K562 (cell line): ENCODE data around the gene CRAT. TPM values are rescaled to one million over a fixed set of nuclear protein-coding genes. Genes with fewer than 3 reads are reported as not detected.
A peak's percentile ranks its signal among the peaks of the same experiment; 100 is the strongest.

ENCODE experiments used
- CEBPB ChIP-seq: fragments of 450-650 bp; IDR thresholded peaks from 2 replicates; pipeline ENCODE4 v1.6.1; 2016; ENCODE audit warnings: missing genetic modification characterization, missing compliant biosample characterization
- ETV1 ChIP-seq: fragments of 450-650 bp; conservative IDR thresholded peaks from 2 replicates; pipeline ENCODE4 v1.6.1; 2016; ENCODE audit warnings: missing genetic modification characterization, control low read depth, low read depth, missing compliant biosample characterization
- LEF1 ChIP-seq: fragments of 450-650 bp; IDR thresholded peaks from 2 replicates; pipeline ENCODE4 v1.6.1; 2016; ENCODE audit warnings: mild to moderate bottlenecking
- MCM2 ChIP-seq: fragments of 450-650 bp; IDR thresholded peaks from 2 replicates; pipeline ENCODE4 v1.6.1; 2017; ENCODE audit warnings: low read depth, mild to moderate bottlenecking
- NR2F6 ChIP-seq: fragments of 450-650 bp; formaldehyde crosslinking; IDR thresholded peaks from 2 replicates; pipeline ENCODE4 v1.4.0; 2020; ENCODE audit warnings: mild to moderate bottlenecking
- RBM39 ChIP-seq: fragments of 200-400 bp; formaldehyde crosslinking; optimal IDR thresholded peaks from 2 replicates; pipeline ENCODE3; 2018; ENCODE audit warnings: low read depth, low read length
- SMAD1 ChIP-seq: fragments of 150-350 bp; IDR thresholded peaks from 2 replicates; pipeline ENCODE4 v1.6.1; 2014; ENCODE audit warnings: low read length, low read depth; ENCODE audit not compliant: partially characterized antibody
- SRSF3 ChIP-seq: fragments of 200-400 bp; formaldehyde crosslinking; IDR thresholded peaks from 2 replicates; pipeline ENCODE4 v1.6.1; 2016; ENCODE audit warnings: mild to moderate bottlenecking, low read length, moderate library complexity; ENCODE audit not compliant: insufficient read depth
- ZKSCAN8 ChIP-seq: fragments of 200-800 bp; sonication (Bioruptor generic); IDR thresholded peaks from 2 replicates; pipeline ENCODE4 v1.6.1; 2016; ENCODE audit warnings: missing genetic modification characterization, missing compliant biosample characterization
- ZNF263 ChIP-seq: sonication (generic); formaldehyde crosslinking; IDR thresholded peaks from 2 replicates; pipeline ENCODE4 v1.8.0; 2022; ENCODE audit warnings: mild to moderate bottlenecking, missing genetic modification reagents, borderline replicate concordance
- ZNF384 ChIP-seq: IDR thresholded peaks from 2 replicates; pipeline ENCODE4 v1.6.1; 2012; ENCODE audit warnings: low read depth, low read length, improper control_type of control experiment
- polyA plus RNA-seq, 8 experiments: library from polyadenylated mRNA; depleted of rRNA in 4 of 8; stranded (reverse) in 5 of 8; unstranded in 3 of 8; fragments of >200 nt; fragmentation: Nextera tagmentation in 2 of 8; fragmentation: Illumina TruSeq in 1 of 8; extraction: Ambion mirVana in 2 of 8; extraction: Trizol in 1 of 8; gene quantifications; 2 replicates each; pipeline versions ENCODE4 v1.2.1 to v1.2.3, GENCODE V29; 2011 to 2014; ENCODE audit warnings: inconsistent platforms in 1 of 8, missing spikeins in 1 of 8
- total RNA-seq, 7 experiments: library from RNA; depleted of rRNA in 6 of 7; stranded (reverse); fragments of >200 nt in 6 of 7; fragmentation: Illumina TruSeq in 2 of 7; extraction: Trizol in 2 of 7; gene quantifications; 2 replicates each; pipeline versions ENCODE4 v1.2.1 to v1.2.3, GENCODE V29; 2011 to 2021; ENCODE audit warnings: low replicate concordance in 1 of 7
- TF ChIP-seq, protein P1 (sequence below): IDR thresholded peaks from 2 replicates; pipeline ENCODE4 v1.6.1; 2011; ENCODE audit not compliant: insufficient read length; ENCODE audit errors: extremely low read depth
- TF ChIP-seq, protein P2 (sequence below): fragments of 450-650 bp; IDR thresholded peaks from 2 replicates; pipeline ENCODE4 v1.6.1; 2016; ENCODE audit warnings: low read depth
- TF ChIP-seq, protein P3 (sequence below), 2 experiments: fragments of 450-650 bp; IDR thresholded peaks; 2 replicates each; pipeline ENCODE4 v1.6.1; 2018; ENCODE audit warnings: mild to moderate bottlenecking in 2 of 2, low read depth in 1 of 2; ENCODE audit not compliant: partially characterized antibody in 2 of 2

Gene CRAT
- total and polyA plus RNA-seq, 9 of the 15 experiments (the other 6 are each of a cell fraction or from before 2014, with no cell fraction given), result 0.20 to 13.8 (median 5.4) TPM

DNA sequence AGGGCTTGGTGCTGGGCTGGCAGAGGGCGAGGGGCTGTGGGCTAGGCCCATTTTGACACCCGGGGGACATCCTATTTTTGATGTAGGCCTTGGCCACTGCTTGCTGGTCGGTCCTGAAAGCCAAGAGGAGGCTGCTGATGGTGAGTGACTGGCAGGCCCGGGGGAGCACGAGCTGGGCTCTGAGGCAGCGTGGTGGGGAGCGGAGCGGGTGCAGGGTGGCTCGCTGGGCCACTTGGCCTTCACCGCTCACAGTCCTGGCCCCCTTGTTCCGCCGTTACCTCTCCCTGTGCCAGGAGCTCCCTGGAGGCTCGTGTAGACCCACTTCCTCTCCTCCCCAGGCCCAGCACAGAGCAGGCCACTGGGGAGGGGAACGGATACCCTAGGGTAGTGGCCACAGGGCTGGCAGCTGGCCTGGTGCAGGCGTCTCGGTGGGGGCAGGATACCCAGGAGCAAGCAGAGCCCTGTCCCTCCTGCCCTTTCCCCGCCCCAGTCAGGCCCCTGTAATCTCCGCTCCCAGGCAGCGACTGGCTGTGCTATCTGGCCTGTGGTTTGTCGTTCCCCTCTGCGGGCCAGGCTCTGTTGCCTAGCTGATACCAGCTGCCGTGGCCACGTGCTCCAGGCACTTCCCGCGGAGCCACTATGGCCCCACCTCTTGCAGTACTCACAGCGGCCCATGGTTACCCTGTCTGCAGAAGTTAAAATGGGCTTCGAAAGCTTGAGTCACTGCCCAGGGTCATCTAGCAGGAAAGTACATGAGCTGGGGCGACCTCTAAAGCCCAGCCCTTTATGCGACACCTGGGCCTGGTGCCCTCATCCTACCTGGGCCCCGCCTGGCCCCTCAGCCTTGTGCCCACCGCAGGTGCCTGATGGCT lies 41.4 kb downstream of the CRAT start (continued):
- TF ChIP-seq, protein P1, sequence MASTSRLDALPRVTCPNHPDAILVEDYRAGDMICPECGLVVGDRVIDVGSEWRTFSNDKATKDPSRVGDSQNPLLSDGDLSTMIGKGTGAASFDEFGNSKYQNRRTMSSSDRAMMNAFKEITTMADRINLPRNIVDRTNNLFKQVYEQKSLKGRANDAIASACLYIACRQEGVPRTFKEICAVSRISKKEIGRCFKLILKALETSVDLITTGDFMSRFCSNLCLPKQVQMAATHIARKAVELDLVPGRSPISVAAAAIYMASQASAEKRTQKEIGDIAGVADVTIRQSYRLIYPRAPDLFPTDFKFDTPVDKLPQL, result no peak
- TF ChIP-seq ETV1 (peak; percentile 82), LEF1 (peak; percentile 91), MCM2 (no peak), ZNF384 (no peak), SMAD1 (peak; percentile 91), SRSF3 (no peak), CEBPB (tag) (no peak), ZKSCAN8 (CRISPR knock-in tag) (peak; percentile 83; the same call in 1 of the 2 replicates), NR2F6 (CRISPR knock-in tag) (no peak), RBM39 (no peak), ZNF263 (CRISPR knock-in tag) (no peak; the same call in 1 of the 2 replicates)
- TF ChIP-seq, protein P2, sequence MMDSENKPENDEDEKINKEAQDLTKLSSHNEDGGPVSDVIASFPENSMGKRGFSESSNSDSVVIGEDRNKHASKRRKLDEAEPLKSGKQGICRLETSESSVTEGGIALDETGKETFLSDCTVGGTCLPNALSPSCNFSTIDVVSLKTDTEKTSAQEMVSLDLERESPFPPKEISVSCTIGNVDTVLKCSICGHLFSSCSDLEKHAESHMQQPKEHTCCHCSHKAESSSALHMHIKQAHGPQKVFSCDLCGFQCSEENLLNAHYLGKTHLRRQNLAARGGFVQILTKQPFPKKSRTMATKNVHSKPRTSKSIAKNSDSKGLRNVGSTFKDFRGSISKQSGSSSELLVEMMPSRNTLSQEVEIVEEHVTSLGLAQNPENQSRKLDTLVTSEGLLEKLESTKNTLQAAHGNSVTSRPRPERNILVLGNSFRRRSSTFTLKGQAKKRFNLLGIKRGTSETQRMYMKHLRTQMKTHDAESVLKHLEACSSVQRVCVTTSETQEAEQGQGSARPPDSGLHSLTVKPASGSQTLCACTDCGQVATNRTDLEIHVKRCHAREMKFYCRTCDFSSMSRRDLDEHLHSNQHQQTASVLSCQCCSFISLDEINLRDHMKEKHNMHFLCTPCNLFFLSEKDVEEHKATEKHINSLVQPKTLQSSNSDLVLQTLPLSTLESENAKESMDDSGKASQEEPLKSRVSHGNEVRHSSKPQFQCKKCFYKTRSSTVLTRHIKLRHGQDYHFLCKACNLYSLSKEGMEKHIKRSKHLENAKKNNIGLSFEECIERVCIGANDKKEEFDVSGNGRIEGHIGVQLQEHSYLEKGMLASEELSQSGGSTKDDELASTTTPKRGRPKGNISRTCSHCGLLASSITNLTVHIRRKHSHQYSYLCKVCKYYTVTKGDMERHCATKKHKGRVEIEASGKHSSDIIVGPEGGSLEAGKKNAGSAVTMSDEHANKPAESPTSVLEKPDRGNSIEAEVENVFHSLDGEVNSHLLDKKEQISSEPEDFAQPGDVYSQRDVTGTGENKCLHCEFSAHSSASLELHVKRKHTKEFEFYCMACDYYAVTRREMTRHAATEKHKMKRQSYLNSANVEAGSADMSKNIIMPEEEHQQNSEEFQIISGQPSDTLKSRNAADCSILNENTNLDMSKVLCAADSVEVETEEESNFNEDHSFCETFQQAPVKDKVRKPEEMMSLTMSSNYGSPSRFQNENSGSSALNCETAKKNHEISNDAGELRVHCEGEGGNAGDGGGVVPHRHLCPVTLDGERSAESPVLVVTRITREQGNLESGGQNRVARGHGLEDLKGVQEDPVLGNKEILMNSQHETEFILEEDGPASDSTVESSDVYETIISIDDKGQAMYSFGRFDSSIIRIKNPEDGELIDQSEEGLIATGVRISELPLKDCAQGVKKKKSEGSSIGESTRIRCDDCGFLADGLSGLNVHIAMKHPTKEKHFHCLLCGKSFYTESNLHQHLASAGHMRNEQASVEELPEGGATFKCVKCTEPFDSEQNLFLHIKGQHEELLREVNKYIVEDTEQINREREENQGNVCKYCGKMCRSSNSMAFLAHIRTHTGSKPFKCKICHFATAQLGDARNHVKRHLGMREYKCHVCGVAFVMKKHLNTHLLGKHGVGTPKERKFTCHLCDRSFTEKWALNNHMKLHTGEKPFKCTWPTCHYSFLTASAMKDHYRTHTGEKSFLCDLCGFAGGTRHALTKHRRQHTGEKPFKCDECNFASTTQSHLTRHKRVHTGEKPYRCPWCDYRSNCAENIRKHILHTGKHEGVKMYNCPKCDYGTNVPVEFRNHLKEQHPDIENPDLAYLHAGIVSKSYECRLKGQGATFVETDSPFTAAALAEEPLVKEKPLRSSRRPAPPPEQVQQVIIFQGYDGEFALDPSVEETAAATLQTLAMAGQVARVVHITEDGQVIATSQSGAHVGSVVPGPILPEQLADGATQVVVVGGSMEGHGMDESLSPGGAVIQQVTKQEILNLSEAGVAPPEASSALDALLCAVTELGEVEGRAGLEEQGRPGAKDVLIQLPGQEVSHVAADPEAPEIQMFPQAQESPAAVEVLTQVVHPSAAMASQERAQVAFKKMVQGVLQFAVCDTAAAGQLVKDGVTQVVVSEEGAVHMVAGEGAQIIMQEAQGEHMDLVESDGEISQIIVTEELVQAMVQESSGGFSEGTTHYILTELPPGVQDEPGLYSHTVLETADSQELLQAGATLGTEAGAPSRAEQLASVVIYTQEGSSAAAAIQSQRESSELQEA, result no peak
- TF ChIP-seq, protein P3, sequence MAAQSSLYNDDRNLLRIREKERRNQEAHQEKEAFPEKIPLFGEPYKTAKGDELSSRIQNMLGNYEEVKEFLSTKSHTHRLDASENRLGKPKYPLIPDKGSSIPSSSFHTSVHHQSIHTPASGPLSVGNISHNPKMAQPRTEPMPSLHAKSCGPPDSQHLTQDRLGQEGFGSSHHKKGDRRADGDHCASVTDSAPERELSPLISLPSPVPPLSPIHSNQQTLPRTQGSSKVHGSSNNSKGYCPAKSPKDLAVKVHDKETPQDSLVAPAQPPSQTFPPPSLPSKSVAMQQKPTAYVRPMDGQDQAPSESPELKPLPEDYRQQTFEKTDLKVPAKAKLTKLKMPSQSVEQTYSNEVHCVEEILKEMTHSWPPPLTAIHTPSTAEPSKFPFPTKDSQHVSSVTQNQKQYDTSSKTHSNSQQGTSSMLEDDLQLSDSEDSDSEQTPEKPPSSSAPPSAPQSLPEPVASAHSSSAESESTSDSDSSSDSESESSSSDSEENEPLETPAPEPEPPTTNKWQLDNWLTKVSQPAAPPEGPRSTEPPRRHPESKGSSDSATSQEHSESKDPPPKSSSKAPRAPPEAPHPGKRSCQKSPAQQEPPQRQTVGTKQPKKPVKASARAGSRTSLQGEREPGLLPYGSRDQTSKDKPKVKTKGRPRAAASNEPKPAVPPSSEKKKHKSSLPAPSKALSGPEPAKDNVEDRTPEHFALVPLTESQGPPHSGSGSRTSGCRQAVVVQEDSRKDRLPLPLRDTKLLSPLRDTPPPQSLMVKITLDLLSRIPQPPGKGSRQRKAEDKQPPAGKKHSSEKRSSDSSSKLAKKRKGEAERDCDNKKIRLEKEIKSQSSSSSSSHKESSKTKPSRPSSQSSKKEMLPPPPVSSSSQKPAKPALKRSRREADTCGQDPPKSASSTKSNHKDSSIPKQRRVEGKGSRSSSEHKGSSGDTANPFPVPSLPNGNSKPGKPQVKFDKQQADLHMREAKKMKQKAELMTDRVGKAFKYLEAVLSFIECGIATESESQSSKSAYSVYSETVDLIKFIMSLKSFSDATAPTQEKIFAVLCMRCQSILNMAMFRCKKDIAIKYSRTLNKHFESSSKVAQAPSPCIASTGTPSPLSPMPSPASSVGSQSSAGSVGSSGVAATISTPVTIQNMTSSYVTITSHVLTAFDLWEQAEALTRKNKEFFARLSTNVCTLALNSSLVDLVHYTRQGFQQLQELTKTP (IDR thresholded peaks at IDR 0.05; ENCODE audit: low read depth in 1 of 2, partially characterized antibody in 2 of 2), result peak in 1 of 2 experiments; percentile 64
